ENCODE data around the gene COA1.

DNA sequence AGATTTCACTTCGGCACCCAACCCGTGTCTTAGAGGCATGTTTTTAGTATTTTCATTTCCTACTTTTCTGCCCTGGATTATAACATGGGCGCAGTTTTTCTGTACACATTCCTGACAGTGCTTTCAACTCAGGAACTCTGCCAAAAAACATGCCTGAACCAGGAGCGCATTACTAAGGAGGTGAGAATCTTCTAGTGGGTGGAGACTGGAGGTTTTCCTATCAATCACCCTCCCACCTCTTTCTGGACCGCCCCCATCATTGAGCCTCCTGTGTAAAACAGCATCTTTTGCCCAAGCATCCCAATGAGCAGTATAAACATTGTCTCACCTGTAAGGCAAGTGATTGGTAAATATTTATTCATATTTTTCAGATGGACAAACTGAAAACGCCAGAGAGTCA is 93.2 kb downstream of the COA1 start:
- TF ChIP-seq, protein P1, sequence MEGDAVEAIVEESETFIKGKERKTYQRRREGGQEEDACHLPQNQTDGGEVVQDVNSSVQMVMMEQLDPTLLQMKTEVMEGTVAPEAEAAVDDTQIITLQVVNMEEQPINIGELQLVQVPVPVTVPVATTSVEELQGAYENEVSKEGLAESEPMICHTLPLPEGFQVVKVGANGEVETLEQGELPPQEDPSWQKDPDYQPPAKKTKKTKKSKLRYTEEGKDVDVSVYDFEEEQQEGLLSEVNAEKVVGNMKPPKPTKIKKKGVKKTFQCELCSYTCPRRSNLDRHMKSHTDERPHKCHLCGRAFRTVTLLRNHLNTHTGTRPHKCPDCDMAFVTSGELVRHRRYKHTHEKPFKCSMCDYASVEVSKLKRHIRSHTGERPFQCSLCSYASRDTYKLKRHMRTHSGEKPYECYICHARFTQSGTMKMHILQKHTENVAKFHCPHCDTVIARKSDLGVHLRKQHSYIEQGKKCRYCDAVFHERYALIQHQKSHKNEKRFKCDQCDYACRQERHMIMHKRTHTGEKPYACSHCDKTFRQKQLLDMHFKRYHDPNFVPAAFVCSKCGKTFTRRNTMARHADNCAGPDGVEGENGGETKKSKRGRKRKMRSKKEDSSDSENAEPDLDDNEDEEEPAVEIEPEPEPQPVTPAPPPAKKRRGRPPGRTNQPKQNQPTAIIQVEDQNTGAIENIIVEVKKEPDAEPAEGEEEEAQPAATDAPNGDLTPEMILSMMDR (IDR thresholded peaks at IDR 0.05) = no peak
- TF ChIP-seq POLR2A (IDR thresholded peaks at IDR 0.05) (no peak), EP300 (IDR thresholded peaks at IDR 0.05; ENCODE audit: low read depth) (no peak), POLR2AphosphoS5 (IDR thresholded peaks at IDR 0.05) (no peak)
